HG03095 (cell line): ENCODE data around the gene AGAP2.
"Not testable (repeated sequence)": the region's sequence is repeated elsewhere in the genome, so short reads cannot be mapped to it uniquely, and the experiment has no call there.

Experiments used
- ATAC-seq: cut with Tn5 transposase; IDR thresholded peaks from one replicate; pipeline ENCODE4 v1.9.1; 2021; ENCODE audit warnings: moderate library complexity; ENCODE audit not compliant: unreplicated experiment

Gene AGAP2

DNA sequence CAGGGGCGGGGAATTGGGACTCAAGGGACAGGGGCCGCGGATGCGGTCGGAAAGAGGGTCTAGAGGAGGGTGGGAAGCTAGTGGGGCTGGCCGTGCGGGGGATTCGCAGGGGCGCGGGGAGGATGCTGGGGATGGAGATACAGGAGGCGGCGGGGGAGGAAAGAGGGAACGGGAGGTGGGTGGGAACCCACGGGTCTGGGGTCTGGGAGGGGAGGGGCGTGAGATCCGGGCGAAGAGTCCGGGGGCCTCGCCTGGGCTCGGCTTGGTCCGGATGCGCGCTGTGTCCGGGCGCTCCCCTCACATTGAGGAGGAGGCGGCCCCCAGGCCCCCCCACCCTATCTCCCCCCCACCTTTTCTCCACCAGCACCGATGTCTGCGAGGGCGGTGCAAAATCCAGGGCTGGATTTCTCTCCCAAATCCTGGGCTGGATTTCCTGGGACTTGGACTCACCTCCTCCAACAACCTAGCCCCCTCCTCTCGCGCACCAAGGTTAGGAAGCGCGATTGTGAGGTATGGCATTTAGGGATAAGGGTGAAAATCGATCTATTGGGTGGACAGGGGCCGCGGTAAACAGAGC is at the start of gene AGAP2:
AGAP2 (minus strand) TSS at position 82 of the 577 bp plus-strand sequence. CDS start 496 bp downstream, outside the sequence.
- ATAC-seq: no peak

DNA sequence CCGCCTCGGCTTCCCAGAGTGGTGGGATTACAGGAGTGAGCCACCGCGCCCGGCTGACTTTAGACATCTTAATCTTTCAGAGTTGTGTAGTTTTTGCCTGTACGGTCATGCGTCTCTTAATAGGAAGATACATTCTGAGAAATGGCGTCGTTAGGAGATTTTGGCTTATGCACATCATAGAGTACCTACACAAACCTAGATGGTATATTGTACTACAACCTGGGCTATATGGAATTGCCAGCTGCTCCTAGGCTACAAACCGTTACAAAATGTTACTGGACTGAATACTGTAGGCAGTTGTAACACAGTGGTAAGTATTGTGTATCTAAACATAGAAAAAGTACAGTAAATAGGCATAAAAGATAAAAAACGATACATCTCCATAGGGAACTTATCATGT is 45.3 kb upstream of the AGAP2 start:
- no peak for ATAC-seq

DNA sequence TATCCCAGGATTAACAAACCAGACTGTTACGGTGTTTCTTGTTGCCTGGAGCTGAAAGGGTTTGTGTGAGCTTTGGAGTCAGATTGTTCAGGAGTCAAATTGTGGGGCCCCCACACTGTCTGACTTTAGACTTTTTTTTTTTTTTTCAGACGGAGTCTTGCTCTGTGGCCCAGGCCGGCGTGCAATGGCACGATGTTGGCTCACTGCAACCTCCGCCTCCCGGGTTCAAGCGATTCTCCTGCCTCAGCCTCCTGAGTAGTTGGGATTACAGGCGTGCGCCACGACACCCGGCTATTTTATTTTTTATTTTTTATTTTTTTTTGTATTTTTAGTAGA is 44.9 kb upstream of the AGAP2 start:
- ATAC-seq: no peak

DNA sequence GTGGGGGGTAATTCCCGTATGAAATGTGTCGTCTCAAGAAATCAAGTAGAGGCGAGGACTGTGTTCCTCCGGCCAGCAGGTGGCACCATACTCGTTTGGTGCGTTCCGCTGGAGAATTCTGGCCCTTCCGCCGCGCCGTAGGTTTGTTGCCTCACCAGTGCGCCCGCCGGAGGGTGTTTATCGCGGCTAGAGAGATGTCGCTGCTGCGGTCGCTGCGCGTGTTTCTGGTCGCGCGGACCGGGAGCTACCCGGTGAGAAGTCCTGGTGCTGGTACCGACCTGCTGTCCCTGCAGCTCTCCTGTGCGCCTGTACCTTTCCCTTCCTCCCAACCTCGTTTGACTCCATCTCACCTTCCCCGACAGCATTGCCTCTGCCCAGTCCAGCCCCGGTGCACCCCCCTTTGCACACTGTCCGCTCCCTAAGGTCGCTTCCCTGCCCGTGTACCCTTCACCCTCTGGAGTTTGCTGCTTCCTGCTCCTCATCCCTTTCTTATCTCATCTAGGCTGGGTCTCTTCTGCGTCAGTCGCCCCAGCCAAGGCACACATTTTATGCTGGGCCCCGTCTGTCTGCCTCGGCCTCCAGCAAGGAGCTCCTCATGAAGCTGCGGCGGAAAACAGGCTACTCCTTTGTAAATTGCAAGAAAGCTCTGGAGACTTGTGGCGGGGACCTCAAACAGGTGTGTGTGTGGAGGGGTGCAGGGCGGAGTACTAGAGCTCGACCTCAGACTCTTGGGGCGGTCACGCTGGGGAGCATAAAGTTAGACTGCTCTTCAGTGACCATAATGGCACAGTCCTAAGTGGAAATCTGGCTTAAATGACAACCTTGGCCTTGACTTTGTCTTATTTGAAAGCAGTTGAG is 44.3 kb upstream of the AGAP2 start, which contains the start of gene TSFM:
TSFM (plus strand) TSS at position 180 of the 858 bp plus-strand sequence; CDS start at position 195, 15 bp downstream.
- ATAC-seq: peak; percentile 93

DNA sequence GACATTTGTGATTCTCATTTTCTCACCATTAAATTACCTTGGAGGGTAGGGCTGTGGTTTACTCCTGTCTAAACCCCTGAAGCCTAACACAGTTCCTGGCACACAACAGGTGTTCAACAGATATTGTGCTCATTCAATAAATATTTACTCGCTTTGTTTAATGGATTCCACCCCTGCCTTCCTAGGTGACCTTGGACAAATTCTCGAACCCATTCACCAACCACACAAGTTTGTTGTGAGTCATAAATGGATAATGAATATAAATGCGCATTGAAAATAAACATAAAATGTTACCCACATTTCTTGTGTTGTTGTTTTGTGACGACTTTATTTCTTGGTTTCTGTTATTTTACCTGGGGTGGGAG is 43.7 kb upstream of the AGAP2 start:
- ATAC-seq: no peak

DNA sequence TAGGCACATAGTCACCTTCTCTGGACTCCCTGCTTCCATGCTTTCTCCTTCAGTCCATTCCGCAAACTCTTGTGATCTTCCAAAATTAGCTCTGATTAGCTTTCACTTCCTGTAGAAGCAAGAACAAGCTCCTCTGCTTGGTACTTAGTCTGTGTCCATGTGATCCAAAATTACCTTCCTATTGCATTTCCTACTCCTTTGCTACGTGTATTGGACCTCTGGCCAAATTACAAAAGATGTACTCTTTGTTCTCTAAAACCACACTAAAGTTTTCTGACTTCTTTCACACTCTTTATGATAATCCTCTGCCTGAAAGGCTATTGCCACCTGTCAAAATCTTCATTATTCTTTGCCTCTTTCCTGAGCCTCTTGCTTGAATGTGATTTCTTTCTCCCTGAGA is 43.3 kb upstream of the AGAP2 start:
- ATAC-seq: no peak

DNA sequence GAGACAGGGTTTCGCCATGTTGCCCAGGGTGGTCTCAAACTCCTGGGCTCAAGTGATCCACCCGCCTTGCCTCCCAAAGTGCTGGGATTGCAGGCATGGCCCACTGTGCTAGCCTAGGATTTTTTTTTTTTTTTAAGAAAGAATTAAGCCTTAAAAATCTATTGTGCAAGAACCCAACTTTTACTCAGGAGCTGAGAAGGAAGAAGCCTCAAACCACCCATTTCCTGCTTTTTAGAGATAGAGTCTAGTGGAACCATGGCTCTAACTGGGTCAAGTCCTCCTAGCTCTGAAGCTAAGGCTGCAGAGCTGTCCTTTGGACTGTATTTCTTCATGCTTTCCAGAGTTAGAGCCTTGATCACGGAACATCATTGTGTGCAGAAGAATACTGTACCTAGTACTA is 42.7 kb upstream of the AGAP2 start:
- no peak for ATAC-seq

DNA sequence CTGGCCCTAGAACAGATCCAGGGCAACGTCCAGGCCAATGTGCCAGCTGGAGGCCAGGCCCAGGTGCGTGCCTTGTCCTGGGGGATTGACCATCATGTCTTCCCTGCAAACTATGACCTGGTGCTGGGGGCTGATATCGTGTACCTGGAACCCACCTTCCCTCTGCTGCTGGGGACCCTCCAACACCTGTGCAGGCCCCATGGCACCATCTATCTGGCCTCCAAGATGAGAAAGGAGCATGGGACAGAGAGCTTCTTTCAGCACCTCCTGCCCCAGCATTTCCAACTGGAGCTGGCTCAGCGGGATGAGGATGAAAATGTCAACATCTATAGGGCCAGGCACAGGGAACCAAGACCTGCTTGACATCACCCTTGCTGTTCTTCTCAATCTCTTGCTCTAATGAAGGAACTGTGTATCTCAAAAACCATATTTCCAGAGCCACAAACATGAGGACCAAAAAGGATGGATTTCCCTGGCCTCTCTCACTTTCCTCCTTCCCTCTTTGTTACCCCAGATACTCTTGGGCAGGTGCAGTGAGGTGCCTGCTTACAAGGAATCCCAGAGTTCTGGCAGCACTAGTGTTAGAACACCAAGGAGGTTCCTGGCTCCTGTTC is 41.8 kb upstream of the AGAP2 start:
- no peak for ATAC-seq

DNA sequence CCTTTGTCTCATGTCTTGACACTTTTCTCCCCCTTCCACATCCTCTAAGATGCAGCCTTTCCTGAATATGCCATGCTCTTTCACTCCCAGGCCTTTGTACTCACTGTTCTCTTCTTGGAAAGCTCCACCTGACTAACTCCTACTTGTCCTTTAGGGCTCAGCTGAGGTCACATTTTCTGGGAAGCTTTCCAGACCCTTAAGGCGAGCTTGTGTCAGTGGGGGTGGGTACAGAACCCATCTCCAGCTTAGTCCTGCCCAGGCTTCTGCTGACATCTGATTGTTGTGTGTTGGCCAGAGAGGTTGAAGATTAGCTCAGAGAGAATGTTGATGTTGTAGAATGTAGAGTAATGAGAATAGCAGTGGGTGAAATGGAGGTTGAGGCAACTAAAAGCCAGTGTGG is 41.2 kb upstream of the AGAP2 start:
- no peak for ATAC-seq

DNA sequence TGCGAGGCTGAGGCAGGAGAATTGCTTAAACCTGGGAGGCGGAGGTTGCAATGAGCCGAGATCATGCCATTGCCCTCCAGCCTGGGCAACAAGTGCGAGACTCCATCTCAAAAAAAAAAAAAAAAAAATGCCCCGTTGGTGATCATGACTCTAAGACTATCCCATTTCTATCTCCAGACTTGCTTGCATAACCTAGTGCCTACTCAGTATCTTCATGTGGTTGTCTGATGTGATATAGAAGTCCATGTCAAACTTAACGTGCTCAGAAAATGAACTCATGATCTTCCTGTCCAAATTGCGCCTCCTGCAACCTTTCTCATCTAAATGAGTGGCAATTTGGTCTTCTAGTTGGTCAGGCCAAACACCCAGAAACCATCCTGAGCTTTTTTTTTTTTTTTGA is 39.4 kb upstream of the AGAP2 start:
- no peak for ATAC-seq

DNA sequence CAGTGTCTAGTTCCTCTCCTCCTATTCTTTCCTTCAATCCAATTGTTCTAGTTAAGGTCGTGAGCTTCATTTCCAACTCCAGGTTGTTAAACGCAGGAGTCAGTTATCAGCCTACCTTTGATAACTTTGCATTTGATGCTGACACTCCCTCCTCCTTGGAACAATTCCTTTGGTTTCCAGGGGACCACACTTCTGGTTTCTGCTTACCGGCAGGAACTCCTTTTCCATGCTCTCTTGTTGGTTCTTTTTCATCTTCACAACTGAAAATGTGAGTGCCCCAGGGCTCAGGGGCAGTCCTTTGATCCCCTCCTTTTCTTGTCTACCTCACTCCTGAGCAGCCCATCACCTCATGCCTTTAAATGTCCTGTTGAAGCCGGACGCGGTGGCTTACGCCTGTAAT is 38.8 kb upstream of the AGAP2 start:
- no peak for ATAC-seq

DNA sequence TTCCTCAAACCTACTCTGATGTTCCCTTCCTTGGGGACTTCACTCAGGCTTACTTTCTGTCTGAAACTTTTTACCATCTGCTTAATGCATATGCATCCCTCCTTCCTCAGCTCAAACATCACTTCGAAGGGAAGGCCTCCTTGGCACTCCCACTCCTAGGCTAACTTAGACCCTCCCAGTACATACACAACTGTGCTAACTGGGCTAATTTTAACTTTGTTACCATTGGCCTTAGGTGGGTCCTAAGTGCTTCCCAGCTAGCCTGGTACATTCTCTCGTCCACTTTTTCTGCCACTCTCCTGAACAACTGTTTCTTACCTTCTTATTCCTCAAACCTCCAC is 37.7 kb upstream of the AGAP2 start:
- no peak for ATAC-seq

DNA sequence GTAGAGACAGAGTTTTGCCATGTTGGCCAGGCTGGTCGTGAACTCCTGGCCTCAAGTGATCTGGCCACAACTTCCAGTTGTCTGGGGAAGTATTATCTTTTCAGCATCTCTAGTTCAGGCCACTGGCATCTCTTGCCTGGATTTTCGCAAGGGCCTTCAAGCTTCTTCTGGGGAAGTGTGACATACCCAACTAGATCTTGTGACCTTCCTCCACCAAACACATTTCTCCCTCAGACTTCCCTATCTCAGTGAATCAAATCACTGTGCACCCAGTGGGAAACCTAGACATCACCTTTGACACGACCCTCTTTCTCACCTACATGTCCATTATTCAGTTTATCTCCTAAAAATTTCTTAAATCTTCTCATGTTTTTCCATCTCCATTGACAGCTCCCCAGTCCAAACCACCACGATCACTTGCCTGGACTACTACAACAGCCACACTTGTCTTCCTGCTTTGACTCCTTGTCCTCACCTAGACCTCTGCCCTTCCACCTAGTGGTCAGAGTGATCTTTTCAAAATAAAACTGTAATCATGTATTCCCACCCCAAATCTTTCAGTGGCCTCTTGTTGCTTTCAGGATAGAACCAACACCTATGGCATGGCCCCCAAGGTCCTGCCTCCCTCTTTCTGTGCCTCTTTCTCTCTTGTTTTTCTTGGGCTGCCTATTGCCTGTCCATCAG is 37.2 kb upstream of the AGAP2 start:
- ATAC-seq: no peak

DNA sequence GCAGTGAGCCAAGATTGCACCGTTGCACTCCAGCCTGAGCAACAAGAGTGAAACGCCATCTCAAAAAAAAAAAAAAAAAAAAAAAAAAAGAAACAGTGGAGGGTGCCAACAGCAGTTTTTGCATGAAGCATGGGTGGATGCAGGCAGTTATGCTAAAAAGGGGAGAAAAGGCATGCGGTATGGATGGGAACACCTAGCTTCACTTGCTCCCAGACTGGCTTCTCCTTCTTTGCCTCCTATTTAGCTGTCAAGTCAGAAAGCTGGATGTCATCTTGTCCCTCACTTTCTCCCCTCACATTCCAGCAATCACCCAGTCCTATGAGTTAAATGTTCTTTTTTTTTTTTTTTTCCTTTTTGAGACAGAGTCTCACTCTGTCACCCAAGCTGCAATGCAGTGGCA is 36.5 kb upstream of the AGAP2 start:
- no peak for ATAC-seq

DNA sequence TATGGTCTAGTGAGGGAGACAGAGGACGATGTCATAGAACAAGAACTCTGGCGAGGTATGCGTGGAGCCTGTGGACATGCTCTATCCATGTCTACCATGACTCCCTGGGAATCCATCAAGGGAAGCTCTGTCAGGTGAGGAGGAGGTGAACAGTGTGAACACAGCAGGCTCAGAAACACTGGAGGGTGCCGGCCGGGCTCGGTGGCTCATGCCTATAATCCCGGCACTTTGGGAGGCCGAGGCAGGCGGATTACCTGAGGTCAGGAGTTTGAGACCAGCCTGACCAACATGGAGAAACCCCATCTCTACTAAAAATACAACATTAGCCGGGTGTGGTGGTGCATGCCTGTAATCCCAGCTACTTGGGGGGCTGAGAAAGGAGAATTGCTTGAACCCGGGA is 36.1 kb upstream of the AGAP2 start:
- not testable (repeated sequence) for ATAC-seq

DNA sequence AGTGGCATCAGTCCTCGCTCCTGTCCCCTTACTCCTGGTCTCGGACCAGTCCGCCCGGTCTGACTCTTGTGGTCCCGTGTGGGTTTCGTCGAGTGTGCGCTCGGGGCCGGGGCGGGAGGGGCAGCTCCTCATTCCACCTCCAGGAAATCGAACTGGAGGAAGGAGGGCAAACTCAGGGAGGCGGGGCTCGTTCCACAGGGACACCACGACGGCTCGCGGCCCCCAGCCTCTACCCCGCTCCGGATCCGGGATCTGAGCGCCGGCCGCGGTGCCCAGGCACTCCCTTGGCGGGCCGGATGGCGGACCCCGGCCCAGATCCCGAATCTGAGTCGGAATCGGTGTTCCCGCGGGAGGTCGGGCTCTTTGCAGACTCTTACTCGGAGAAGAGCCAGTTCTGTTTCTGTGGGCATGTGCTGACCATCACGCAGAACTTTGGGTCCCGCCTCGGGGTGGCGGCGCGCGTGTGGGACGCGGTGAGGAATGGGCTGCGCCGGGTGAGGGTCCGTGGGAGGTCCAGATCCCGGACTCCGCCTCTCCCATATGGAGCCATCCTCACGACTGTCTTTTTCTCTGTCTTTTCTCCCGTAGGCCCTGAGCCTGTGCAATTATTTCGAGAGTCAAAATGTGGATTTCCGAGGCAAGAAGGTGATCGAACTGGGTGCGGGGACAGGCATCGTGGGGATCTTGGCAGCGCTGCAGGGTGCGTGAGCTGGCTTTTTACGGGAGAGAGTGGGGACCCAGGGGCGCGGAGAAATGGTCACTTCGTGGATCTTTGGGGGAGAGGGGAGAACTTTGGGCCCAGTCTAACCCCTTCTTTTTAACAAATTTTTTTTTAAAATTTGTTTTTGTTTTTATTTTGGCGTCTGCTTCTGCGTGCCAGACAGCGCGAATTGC is 34.1 kb upstream of the AGAP2 start, which contains the start of gene EEF1AKMT3:
EEF1AKMT3 (plus strand) TSS at position 186 of the 894 bp plus-strand sequence; CDS start at position 297, 111 bp downstream.
- ATAC-seq: peak; percentile 27

DNA sequence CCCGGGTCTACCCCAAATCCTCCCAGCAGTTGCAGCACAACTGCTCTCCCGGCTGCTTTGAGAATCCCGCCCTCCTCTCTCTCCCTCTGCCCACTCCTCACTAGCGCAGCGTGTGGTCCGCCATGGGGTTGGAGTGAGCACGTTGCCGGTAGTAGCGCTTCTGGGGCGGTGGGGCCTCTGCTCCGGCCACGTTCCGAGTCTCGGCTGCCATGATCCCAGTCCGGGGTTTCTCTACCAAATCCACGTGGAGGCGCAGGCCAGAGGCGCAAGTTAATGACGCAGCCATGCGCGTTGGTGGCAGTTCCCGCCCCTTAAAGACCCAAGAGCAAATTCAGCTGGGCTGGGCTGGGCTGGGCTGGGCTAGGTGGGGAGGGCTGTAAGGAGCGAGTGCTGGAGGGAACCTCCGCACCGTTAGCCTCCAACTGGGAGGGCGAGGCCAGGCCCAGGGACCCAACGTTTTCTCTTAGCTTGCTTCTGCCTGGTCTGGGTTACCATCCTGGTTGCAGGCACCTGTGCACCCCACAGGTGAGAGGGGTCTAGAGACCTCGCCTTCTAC is 33.4 kb upstream of the AGAP2 start, which contains the start of gene METTL1:
METTL1 (minus strand) TSS at position 233 of the 556 bp plus-strand sequence; CDS start at position 211, 22 bp downstream.
- peak; percentile 72 for ATAC-seq

DNA sequence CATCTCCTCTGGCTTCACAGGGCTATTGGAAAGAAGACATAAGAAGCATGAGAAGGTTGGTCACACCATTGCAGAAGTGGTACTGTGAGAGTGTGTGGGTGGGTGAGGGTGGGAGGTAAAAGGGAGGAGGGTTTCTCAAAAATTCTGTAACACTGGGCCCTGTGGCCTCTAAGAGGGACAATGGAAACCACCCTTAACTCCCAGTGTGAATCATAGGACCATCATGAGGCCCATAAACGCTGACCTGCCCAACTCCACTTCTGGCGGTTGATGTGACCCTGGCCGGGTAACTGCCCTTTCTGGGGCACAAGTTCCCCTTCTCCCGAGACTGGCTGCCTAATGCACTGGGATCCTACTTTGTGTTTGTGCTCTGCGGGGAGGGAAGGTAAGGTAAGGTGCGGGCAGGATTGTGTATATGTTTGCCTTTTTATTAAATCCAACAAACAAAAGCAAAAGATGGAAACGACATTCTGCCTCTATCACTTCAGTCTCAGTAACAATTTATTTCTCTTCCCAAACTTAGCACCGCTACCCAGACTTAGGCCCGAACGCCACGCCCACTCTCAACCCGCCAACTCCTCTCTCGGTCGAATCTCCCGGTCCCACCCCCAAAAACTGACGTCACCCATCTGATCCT is 32.8 kb upstream of the AGAP2 start:
- ATAC-seq: peak; percentile 72

DNA sequence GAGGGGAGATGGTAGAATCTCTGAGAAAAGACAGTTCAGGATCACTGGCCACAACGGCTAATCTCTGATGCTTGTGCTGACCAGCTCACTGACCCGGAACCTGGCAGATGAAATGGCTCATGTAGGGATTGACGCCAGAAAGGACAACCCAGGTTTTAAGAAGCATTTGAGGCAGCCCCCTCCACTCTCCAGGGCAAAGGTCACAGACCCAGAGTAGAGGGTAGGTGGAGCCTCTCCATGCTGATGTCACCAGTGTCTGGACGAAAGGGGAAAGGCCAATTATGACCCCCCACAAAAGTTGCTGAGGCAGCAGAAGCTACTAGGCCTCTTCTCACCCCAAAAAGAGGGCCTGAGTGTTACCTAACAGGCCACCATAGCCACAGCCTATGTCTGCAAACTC is 32.2 kb upstream of the AGAP2 start:
- ATAC-seq: no peak

DNA sequence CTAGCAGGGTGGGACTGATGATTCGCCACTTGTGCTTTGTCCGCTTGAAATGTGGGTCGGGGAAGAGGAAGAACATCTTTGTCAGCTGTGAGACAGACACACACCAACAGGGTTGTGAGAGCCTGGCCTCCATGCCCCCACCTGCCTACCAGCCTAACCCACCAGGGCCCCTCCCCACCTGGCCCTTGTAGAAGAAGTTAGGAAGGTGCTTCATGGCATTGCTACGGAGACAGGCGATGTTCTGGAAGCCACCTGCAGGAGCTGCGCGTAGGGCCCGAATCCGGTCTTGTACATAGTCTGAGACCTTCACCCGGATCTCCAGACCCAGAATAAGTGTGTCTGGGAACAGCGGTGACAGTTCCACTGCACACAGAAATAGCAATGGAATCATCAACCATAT is 31.1 kb upstream of the AGAP2 start:
- ATAC-seq: no peak
